Measurements from ENCODE around the gene SLBP.

SLBP gene

GRCh38 chr4:1644891-1645657 is 67.0 kb downstream of the SLBP start:
- no peak for TF ChIP-seq CTCF (IDR thresholded peaks at IDR 0.05)

- no peak for TF ChIP-seq CTCF (IDR thresholded peaks at IDR 0.05)
Measured at GRCh38 chr4:1643971-1644735, 68.0 kb downstream of the SLBP start.
